HG02763 (cell line): ENCODE results near the gene RILPL2.
"Not testable (repeated sequence)": the region's sequence is repeated elsewhere in the genome, so short reads cannot be mapped to it uniquely, and the experiment has no call there.

Source experiments
- ATAC-seq: cut with Tn5 transposase; IDR thresholded peaks from one replicate; pipeline ENCODE4 v1.9.1; 2021; ENCODE audit warnings: mild to moderate bottlenecking, moderate library complexity; ENCODE audit not compliant: unreplicated experiment

Gene RILPL2, protein sequence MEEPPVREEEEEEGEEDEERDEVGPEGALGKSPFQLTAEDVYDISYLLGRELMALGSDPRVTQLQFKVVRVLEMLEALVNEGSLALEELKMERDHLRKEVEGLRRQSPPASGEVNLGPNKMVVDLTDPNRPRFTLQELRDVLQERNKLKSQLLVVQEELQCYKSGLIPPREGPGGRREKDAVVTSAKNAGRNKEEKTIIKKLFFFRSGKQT

DNA sequence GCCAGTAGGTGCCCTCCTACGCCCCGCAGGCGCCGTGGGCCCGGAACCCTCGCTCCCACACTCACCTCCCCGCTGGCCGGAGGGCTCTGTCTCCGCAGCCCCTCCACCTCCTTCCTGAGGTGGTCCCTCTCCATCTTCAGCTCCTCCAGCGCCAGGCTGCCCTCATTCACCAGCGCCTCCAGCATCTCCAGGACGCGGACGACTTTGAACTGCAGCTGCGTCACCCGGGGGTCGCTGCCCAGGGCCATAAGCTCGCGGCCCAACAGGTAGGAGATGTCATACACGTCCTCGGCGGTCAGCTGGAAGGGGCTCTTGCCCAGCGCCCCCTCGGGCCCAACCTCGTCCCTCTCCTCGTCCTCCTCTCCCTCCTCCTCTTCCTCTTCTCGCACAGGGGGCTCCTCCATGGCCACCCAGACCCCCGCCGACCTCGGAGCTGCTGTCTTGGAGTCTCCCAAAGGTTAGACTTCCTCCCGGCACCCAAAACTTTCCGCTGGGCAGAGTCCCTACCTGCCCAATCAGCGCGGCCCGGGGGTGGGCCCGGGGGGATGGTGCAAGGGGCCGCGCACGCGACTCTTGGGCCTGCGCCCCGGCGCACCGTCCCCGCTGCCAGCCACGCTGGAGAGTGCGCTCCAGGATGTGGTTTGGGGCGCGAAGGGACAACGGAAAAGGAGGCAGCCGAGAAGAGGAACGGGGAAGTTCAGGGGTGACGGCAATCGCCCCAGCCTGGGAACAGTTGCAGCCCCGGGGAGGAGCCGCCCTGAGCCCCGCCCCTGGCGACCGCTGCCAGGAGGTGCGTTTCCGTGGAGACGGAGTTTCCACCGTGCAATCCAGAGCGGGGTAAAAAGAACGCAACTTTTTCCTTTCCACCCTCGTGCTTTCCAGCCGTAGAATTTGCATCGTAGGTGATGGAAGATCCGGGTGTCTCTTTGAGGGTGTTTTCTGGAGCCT, at the start of gene RILPL2:
Gene RILPL2 (minus strand): TSS at position 668 of the 948 bp plus-strand sequence. CDS start 264 bp downstream, at position 404.
- peak; percentile 72 for ATAC-seq

DNA sequence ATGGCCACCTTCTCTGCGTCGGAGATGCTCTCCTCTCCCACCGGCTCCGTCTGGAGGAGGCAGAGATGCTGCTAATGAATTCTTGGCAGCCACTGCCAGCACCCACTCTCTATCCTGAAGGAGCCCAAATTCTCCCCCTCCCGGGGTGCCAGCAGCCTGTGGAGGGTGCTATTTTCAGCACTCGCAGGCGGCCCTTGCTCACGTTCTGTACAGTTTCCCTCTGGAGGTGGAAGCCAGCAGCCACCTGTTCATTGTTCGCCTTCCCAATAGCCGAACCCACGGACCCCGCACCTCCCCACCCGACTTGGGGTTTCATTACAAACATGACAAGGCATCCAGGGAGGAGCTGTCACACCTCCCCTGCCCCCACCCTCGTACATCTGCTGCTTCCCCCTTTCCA, 49.3 kb upstream of the RILPL2 start:
- no peak for ATAC-seq

DNA sequence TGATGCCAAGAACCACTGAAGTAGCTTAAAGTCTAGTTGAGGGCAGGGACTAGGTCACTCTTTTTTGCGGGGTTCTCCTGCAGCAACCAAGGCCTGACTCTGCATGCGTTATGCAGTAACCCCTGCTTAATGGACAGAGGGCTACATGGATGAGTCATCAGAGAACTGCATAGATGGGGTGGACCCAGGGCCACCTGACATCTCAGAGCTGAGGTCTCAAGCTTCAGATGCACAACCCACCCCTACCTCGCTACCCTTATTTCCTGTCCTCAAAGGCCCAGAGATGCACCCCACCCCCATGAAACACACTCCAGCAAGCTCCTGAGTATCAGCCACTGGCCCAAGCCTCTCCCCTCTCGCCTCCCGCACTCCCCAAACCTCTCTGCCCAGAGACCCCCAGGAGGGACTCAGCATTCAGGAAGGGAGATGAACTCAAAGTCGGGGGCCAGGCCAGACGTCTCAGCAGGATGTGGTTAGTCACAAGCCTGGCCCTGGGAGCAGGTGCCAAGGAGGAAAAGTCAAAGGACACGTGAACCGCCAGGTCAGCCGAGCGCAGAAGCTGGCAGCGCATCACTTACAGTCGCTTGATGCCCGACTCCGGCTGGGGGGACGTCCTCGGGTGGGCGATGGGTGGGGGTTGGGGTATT, 47.2 kb upstream of the RILPL2 start:
- no peak for ATAC-seq

DNA sequence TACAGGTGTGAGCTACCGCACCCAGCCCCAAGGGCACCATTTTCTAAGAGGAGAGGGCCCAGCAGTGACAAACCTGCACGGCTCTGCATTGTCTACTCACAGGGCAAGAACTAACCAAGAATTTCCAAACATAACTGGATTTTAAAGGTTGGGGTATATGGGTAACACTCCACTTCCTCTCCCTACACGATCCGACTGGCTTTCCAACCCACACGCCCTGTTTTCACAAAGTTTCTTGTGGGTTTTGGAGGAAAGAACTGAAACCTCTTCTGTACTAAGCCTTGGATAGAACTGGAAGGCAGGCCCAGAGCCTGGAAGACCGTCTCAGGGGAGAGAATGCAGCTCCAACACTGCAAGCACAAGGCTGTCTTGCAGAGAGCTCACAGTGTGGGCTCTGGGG, 46.4 kb upstream of the RILPL2 start:
- ATAC-seq = no peak

GRCh38 chr12:123481251-123481650, 44.8 kb upstream of the RILPL2 start:
- ATAC-seq = not testable (repeated sequence)

- no peak for ATAC-seq
Measured at GRCh38 chr12:123479442-123480180, 43.1 kb upstream of the RILPL2 start.

GRCh38 chr12:123478762-123479161, 42.3 kb upstream of the RILPL2 start:
- ATAC-seq = no peak

DNA sequence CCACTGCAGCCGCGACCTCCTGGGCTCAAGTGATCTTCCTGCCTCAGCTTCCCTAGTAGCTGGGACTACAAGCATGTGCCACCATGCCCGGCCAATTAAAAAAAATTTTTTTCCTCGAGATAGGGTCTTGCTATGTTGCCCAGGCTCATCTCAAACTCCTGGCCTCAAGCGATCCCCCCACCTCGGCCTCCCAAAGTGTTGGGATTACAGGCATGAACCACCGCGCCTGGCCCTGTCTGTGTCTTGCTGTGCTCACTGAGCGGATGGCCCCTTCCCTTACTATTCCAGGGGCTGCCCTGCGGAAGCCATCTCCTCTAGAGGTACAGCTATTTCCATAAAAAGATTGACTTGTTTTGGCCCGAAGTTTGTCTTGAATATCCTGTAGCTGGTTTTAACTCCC, 41.6 kb upstream of the RILPL2 start:
- no peak for ATAC-seq

DNA sequence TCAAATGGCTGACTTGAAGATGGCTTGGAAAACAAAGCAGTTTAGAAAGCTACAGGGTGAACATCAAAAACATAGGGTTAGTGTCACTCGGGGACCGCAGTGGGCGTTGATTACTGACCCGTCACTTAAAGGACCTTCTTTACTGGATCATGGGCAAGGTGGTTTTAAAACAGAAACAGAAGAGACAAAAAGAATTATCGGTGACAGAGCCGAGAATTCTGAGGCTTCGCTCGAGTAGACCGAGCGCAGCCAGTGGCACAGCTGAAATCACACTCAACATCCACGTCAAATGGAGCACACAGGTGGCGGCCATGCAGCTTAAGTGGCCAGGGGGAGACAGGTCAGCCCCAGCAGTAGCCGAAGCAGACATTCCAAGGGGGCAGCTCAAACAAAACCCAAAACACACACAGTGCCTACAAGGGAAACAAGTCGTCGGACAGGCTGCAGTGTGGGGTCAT, 38.8 kb upstream of the RILPL2 start:
- no peak for ATAC-seq

GRCh38 chr12:123474485-123475245, 38.2 kb upstream of the RILPL2 start:
- ATAC-seq = no peak

DNA sequence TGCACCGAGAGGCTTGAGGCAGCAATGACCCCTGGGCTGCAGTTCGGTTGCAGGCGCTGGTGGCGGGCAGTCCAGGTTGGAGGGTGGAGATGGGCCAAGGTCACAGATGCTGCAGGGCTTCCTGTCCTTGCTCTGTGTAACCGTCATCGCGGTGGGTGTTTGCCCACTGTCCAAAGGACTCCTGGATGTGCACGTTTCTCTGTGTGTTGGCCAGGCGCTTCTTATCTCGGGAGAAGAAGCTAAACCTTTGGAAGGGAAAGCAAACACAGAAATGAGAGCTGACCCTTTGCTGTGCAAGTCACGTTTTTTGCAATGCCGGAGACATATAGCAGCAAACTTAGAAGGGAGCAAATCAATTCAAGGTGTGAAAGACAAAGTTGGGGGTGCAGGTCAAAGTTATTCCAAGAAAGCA, 36.0 kb upstream of the RILPL2 start:
- no peak for ATAC-seq

DNA sequence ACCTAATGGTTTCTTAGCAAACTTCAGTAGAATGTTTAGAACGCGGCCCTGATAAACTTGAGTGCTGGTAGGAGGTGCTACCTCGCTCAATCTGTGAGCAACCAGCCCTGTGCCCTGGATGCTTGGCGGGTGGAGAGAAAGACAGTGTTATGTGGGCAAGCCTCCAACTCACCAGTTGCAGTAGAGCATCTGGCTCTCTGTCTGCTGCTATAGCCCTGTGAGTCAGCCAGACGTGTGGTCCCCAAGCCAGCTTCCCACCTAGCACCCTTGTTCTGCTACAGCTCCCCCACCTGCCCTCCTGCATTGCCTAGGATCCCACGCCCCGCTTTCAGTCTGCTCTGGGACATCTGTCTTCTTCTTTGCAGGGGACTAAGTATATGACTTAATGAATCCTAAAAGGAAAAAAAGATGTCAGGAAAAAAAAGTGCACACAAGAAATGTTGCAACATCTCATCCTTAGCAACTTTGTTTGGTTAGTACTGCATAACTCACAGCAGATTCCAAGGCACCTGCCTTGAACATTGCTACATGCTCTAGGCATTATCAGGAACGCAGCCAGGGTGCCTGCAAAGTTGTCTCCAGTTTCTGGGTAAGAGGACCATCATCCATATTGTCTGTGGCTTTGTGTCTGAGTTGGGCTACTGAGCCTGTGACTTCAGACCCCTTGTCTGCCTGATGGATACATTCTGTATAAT, 35.0 kb upstream of the RILPL2 start:
- no peak for ATAC-seq

- no peak for ATAC-seq
Measured at GRCh38 chr12:123469978-123470377, 33.5 kb upstream of the RILPL2 start.

DNA sequence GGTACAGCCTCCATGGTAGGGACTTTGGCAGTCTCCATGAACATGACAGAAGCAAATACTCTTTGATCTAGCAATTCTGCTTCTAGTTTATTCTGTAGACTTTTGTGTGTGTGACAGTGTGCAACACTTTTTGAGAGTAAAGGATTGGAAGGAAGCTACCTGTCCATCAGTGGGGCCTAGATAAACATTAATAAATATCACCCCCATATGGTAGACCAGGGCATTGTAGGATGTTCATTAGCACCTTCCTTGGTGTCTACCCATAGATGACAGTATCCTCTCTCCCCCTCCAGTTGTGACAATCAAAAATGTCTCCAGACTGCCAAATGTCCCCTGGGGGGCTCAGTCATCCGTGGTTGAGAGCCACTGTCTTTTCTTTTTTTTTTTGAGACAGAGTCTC, 32.3 kb upstream of the RILPL2 start:
- no peak for ATAC-seq

GRCh38 chr12:123465084-123465483, 28.6 kb upstream of the RILPL2 start:
- no peak for ATAC-seq

DNA sequence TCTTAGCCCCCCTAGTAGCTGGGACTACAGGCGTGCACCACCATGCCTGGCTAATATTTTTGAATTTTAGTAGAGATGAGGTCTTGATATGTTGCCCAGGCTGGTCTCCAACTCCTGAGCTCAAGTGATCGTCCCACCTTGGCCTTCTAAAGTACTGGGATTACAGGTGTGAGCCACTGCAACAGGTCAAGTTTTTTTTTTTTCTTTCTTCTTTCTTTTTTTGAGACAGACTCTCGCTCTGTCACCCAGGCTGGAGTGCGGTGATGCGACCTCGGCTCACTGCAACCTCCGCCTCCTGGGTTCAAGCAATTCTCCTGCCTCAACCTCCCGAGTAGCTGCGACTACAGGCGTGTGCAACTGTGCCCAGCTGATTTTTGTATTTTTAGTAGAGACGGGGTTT, 26.7 kb upstream of the RILPL2 start:
- ATAC-seq = not testable (repeated sequence)

DNA sequence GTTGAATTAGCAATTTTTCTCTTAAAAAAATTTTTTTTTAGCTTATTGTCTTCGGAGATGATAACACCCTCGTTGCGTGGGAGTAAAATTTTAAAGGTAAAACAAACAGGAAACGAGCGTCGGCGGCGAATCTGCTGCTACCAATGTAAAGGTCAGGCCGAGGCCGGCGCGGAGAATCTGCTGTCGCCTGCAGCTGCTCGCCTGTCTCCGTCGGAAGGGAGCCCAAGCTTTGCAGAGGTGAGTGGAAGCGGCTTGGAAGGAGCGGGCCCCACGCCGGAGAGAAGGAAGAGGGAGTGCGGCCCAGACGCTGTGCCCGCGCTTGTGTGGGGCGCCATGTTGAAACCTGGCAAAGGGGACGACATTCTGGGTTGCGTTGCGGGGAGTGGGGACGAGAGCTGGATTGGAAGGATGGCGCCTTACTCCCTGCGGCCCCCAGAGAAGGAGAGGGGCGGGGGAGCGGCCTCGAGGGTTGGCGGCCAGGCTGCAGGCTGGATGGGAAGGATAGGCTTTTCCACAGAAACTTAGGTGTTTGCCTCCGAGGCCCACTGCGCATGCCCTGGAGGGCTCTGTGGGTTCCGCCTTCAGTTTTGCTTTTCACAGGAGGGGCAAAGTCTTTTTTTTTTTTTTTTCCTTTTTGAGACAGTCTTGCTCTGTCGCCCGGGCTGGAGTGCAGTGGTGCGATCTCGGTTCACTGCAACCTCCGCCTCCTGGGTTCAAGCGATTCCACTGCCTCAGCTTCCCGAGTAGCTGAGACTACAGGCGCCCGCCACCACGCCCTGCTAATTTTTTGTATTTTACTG, 21.7 kb upstream of the RILPL2 start, which contains the start of gene SNRNP35:
Gene SNRNP35 (plus strand): TSS at position 160 of the 800 bp plus-strand sequence. CDS start 7,402 bp downstream, outside the sequence.
- ATAC-seq = peak; percentile 51

DNA sequence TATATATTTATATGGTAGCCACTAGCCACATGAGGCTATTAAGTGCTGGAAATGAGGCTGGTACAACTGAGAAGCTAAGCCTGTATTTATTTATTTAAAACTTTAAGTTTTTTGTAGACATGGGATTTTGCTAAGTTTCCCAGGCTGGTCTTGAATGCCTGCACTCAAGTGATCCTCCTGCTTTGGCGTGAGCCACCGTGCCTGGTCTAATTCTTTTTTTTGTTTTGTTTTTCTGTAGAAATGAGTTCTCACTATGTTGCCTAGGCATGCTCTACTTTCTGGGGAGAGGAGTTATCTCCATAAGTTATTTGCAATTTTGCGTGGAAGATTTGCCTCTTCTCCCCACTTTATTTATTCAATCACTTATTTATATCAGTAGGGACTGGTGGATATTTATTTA, 16.7 kb upstream of the RILPL2 start:
- ATAC-seq = no peak

DNA sequence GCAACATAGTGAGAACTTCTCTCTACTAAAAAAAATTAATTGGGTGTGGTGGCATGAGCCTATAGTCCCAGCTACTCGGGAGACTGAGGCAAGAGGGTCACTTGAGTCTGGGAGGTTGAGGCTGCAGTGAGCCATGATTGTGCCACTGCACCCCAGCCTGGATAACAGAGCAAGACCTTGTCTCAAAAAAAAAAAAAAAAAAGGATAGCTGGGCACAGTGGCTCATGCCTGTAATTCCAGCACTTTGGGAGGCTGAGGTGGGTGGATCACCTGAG, 15.7 kb upstream of the RILPL2 start:
- ATAC-seq = not testable (repeated sequence)
